NOMO-1 treated with dmso at 0.1 percent for 144 hours (cell line): ENCODE data around the gene E4F1.

Source experiments
- DNase-seq: peaks from one replicate; lab custom pipeline; 2025; ENCODE audit not compliant: unreplicated experiment; lab: John Stamatoyannopoulos, UW

The E4F1 gene

DNA sequence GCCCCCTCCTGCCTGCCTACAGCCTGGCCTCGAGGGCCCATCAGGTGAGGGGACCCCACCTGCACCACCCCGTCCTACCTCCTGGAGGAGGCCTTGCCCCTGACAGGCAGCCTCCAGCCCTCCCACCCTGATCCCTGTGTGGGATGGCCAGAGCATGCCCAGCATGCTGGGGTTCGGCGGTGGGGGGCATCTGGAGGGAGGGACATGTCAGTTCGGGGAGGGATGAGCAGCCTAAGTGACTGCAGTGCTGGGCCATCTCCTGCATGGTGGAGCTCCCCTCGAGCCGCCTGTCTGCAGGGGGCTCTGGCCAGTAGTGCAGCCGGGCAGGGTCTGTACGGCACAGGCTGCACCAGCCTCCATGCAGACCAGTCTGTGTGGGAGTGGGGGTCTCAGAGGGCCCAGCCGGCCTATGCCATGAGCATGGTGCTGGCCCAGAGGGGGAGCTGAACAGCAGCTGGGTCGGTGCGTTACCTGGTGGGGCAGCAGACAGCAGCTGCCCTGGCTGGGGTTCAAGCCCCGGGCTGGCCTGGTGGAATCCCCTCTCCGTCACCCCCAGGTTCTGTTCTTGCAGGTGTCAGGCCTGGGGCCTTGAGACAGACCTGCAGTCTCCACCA, 48.6 kb downstream of the E4F1 start:
- no peak for DNase-seq

DNA sequence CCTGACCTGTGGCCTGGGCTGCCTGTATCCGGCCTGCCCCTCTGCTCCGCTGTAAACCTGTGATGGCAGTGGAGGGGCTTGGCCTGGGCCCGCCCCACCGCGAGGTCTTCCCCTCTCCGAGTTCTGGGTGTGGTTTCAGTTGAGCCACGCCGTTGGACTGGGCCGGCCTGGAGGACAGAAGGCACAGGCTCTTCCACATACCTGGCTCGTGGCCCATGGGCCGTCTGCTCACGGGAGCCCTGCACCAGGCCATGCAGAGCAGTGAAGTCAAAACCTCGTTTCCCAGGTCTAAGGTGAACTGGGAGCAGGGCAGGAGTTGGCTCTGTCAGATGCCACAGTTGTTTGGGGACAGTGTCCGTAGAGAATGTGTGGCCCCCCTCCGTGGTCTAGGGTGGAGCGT, 50.1 kb downstream of the E4F1 start:
- DNase-seq: no peak

DNA sequence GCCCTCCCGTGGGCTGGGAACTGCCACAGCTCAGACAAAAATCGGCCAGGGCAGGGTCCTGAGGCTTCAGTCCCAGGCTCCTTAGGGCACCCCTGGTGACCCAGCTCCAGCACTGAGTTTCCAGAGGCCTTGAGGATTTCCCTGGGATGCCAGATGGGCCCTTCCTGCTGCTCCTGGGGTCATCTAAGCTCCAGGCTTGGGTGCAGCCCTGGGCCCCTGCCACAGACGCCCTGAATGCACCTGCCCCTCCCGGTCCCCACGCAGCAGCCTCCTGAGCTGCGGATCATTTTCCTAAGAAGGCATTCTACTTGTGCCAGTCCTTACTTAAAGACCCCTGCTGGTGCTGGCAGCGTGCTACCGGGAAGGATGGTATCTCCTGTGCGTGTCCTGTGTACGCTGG, 50.5 kb downstream of the E4F1 start:
- DNase-seq: no peak

DNA sequence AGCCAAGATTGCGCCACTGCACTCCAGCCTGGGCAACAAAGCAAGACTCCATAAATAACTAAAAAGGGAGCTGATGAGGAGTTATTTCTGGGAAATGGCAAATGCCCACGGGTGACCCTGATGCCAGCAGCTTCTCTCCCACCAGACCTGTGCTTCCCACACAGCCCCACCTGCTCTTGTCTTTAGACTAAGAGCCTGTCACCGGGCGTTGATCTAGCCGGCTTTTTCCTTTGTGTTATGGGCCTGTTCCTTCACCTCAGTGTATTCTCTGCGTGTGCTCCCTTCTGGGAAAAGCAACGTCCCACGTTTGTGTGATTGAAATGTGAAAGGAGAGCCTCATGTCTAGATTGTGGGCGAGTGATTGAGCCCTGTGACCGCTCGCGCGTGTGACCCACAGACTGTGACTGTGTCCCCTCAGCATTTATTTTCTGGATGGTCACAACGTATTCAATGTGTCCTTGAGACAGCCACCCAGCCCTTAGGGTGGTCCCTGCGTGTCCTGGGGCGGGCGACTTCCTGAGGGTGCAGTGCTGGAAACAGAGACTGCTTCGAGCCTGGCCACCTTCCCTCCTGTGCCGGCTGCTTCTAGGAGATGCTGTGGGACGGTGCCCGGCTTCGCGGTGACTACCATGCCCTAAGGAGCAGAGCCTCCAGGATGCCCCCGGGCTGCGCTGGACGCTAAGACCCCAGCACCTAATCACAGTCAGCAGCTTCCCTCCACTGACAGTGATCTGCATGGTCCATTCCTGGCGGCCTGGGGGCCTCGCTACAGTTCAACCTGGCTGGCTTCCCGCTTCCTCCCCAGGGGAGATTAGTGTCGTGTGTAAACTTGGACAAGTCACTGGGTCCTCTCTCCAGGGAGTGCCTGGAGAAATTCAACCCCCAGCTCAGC, 52.3 kb downstream of the E4F1 start:
- no peak for DNase-seq

DNA sequence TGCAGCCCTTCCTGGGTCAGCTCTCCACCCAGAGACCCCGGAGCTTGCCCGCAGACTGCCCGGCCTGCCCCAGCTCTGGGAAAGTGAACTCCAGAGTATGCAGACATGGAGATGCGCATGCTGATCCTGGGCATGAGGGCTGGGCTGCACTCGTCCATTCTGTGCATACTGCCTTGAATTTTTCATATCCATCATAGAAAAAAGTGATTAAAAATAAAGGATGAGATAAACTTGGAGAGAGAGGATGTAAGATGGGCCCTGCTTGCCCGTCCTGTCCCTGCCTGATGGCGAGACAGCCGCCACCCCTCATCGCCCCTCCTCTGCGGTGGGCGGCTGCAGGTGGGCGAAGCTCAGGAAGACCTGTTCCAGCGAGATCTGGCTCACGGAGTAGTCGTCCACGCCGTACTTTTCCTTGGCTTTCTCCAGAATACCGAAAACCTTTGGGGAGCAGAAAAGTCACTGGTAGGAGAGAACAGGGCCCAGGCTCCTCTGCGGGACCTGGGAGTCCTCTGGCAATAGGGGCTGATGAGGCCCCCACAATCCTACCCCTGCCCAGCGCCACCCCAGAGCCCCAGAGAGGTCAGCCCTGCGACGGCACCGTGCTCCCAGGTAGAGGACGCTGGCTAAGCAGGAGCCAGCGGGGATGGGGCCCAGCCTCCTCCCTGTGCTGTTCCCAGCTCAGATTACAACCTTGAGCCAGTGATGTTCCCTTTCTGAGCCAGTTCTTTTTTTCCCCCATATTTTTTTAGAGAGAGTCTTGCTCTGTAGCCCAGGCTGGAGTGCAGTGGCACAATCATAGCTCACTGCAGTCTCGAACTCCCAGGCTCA, 53.2 kb downstream of the E4F1 start:
- DNase-seq: no peak

DNA sequence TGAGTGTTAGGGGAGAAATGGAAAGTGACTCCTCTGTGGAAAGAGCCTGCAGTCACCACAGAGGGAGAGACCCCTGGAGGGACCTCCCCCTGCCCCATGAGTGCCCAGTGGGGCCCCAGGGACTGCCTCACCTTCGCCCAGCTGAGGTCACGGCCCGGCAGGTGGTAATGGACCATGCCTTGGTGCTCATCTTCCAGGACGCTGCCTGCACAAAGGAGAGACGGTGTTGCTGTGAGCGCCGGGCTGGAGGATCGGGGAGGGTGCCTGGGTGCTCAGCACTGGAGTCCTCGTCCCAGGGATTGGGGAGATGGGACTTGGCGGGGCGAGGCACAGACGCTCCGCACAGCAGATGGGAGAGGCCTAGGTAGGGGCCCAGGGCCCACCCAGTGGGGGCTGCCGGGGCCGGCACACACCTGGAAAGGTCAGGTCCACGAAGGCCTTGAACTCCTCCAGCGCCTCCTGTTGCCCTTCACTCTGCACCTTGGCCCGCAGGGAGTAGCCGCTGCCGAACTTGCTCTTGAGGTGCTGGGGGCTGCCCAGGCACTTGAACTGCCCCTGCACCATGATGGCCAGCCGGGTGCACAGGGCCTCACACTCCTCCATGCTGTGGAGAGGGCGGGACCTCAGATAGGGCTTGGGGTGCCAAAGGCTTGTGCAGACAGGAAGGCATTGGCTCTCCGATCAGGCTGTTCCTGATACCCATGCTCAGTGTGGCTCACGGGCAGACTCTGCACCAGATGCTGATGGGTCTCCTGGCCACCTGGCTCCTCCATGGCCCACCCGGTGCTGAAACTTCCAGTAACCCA, 54.3 kb downstream of the E4F1 start:
- DNase-seq: no peak

DNA sequence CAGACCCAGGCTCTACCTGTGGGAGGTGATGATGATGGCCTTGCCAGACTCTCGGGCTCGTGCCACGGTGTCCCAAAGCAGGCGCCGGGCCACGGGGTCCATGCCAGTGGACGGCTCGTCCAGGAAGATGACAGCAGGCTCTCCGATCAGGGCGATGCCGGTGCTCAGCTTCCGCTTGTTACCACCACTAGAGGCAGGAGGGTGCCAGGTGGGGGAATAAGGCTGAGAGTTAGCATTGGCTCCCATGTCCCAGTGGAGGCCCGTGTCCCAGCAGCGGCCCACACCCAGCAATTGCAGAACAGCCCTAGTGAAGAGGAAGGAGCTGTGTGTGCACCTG, 54.8 kb downstream of the E4F1 start:
- no peak for DNase-seq

DNA sequence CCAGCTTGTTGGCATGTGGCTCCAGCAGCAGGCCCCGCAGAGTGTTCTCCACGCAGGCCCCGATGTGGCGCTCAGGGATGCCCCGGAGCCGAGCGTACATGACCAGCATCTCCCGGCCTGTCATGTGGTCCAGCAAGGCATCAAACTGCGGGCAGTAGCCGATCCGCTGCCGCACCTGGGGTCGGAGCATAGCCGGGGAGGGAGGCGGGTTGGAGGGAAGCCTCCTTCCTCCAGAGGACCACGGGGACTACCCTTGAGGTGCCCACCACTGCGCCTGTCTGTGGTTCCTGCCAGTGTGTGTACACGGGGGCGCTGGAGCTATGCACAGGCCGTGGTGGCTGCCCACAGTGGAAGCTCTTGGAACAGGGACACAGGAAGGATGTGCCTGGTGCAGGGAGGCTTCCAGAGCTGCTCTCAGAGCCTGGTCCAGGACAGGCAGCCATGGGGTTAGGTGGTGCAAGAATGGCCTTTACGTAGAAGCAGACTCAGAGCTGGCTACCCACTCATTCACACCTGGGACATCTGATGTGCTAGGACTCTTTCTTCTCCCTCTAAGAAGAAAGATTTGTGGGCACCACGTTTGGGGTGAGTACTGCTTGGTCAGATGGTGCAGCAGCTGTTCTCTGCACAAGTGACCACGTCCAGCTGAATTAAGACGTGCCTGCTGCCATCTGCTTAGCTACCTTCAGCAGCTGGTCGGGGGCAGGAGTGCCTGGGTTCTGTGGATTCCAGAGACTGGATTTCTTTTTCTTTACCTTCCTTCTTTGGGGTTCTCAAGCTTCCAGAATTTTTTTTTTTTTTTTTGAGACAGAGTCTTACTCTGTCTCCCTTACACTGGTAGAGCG, 55.8 kb downstream of the E4F1 start:
- no peak for DNase-seq

DNA sequence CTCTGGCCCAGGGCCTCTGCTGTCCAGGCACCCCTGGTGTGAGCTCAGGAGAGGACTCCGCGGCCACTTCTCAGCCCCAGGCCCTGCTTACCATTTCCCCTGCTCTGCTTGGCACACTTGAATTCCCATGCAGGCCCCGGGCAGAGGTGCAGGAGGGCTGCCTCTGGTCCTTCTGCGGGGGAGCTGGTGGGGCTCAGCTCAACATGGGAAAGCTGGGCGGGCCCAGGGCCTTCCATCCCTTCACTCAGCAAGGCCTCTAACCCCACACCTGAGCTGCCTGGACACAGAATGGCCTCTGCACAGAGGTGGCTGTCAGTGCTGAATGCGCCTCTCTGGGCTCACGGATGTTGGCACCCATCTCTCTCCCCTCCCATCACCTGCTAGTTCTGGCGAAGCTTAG, 57.1 kb downstream of the E4F1 start:
- DNase-seq: no peak

DNA sequence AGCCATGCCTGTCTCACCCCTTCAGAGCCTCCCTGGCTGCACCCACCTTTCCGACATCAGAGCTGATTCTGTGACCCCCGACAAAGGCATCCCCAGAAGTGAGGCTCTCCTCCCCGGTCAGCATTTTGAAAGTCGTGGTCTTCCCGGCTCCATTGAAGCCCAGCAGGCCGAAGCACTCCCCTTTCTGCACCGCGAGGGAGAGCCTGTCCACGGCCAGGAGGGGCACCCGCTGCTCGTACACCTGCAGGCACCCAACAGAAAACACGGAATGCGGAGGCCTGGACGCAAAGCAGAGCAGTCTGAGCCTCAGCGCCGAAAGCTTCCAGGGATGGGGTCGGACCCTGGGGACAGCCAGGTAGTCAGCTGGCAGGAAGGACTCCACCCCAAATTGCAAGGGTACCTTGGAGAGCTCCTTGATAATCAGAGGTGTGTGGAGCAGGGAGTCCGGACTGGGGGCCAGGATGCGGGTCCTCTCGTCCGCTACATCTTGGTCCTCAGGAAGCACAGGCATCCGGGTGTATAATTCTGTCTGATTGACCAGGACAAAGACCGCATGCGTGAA, 57.7 kb downstream of the E4F1 start:
- DNase-seq: no peak

DNA sequence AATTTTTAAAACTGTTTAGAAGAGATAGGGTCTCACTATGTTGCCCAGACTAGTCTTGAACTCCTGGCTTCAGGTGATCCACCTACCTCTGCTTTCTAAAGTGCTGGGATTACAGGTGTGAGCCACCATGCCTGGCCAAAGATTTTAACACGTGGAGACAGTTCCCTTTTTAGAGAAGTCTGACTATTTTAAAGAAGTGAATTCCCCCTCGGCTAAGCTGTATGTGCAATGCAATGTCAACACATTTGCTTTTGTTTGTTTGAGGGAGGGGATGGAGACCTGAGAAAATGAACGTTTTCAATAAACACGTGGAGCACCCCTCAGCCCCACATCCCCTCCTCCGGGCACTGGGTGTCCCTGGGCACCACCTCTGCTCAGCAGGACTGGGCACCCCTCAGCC, 58.9 kb downstream of the E4F1 start:
- DNase-seq: no peak

DNA sequence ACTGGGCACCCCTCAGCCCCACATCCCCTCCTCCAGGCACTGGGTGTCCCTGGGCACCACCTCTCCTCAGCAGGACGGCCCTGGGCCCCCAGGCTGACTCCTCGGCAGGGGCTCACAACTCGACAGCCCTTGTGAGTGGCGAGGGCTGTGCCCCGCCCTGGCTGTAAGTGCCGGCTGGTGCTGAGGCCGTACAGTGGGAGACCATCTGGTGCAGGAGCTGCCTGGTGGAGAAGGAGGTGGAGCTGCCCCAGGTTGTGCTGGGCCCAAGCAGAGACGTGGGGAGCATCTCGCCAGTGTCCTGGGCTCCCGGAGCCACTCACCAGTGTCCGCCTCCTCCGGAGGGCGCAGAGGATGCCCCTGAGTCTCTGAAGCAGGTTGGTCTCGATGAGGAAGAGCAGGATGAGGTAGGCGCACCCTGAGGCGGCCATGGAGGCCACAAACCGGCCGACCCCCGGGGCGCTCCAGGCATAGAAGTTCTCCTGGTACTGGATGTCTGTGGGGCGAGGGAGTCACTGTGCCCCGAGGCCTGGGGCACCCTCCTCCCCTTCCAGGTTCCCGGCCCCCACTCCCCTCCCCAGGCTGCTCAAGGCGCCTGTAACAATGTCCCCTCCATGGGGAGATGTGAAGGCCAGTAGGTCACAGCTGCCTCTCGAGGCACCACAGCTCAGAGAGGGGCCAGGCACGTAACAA, 59.6 kb downstream of the E4F1 start:
- DNase-seq: no peak

DNA sequence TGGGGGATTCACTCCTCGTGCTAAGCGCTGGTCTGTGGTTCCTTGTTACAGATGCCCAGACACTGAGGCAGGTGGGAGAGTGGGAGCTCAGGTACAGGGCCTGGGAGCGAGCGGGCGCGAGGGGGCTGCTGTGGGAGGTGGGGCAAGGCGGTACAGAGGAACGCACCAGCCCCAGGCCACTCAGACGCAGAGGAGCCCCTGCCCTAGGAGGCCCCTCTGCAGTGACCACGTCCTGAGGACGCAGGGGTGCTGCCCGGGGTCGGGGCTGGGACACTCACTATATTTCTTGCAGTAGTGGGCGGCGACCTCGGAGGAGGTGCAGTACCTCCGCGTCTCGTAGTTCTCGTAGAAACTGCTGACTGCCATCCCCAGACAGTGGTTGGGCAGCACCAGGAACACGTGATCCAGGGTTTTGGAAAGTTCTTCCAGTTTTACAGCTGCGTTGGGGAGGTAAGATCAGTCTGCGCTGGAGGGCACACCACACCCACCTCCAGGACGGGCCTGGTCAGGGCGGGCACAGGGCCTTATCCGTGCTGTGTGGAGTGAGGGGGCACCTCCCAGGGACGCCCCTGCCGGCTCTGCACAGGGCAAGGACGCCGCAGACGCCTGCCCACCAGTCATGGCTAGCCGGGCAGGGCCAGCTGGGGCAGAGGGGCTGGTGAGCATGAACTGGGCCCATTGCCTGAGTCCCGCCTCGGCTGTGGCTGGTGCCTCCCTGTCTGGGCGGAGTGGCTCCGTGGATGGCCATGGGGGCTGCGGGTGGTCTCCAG, 60.8 kb downstream of the E4F1 start:
- DNase-seq: no peak

DNA sequence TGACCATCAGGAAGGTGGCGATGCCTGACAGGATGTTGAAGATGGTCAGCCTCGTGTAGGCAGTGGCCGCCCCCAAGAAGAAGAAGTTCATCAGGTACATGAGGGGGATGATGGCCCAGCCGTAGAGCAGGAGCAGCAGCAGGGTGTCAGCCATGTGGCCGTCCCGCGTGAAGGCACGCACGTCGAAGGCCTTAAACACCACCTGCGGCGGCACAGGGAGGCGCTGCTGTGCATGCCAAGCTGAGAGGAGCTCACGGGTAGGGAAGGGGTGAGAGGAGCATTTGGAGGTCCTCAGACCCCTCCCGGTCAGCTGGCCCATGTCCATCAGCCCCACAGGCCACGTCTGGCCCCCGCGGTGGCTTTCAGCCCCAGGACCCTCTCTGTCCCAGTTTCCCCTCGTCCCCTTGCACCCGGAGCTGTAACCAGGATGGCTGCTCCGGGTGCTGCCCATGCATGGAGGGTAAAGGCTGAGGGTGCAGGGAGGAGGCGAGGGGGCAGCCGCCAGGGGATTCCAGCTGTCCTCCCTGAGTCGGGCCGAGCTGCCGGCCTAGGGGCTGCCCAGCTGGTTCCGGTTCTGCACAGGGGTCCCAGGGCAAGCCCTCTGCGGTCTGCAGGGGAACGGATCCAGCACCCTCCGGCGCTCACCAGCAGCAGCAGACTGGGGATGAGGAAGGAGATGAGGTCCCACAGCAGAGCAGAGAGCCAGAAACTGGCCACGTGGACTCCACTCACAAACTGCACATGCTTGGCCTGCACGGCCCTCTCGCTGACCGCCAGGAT, 61.6 kb downstream of the E4F1 start:
- DNase-seq: no peak
